ENCODE measurements around the gene MRPS9. TPM values are rescaled to one million over a fixed set of nuclear protein-coding genes. Genes with fewer than 3 reads are reported as not detected.

The MRPS9 gene
- total and polyA plus RNA-seq, 9 of the 15 experiments (the other 6 are each of a cell fraction or from before 2014, with no cell fraction given), result 46.2 to 143 (median 65.6) TPM

GRCh38 chr2:105113616-105114291 lies 75.9 kb downstream of the MRPS9 start:
- Histone ChIP-seq H3K9me3 (replicated peaks; ENCODE audit: control insufficient read depth, insufficient read depth, low read depth, low read length) (no peaks in the 10 kb centered on the region; the same call in 1 of the 2 replicates), H4K20me1 (replicated peaks; ENCODE audit: control insufficient read depth, insufficient read depth, low read length) (no peaks in the 10 kb centered on the region), H3K27me3 (ENCODE audit: control insufficient read depth in 2 of 2, insufficient read depth in 2 of 2, low read length in 2 of 2) (no peaks in the 10 kb centered on the region), H3K27ac (ENCODE audit: extremely low read depth, low read depth, low read length) (no peak overlapping the region), H3K4me2 (ENCODE audit: insufficient read depth, low read length) (0 out of 2 replicates have a peak overlapping the region, but pooled peaks have one; percentile 10), H3K79me2 (ENCODE audit: control insufficient read depth, insufficient read depth, low read length) (no peaks in the 10 kb centered on the region), H2AFZ (ENCODE audit: low read depth, low read length) (peak overlapping the region; percentile 33; the same call in 1 of the 2 replicates), H3K36me3 (ENCODE audit: control insufficient read depth, insufficient read depth, low read length) (no peaks in the 10 kb centered on the region), H3K9ac (ENCODE audit: insufficient read depth in 1 of 2, low read depth in 2 of 2, low read length in 2 of 2) (no peak overlapping the region), H3K4me1 (replicated peaks in 1 of 2; ENCODE audit: control insufficient read depth in 2 of 2, insufficient read depth in 2 of 2, low read length in 2 of 2) (peaks cover 0 to under 1% of the 10 kb centered on the region in 2 experiments; a peak in 1 of 5 replicates), H3K4me3 (no peak overlapping the region), H3K9me1 (ENCODE audit: control insufficient read depth, insufficient read depth, low read length) (no peaks in the 10 kb centered on the region)
- intact Hi-C loops (cut with micrococcal nuclease), result loop anchor here (1.0 to 10.0 kb wide), 4 partner anchors 66 to 411 kb away; no protein-coding TSS in a partner anchor
- 16% methylated on average over 4 of the region's 4 CpGs for WGBS (ENCODE audit: insufficient coverage, low coverage, missing lambda C conversion rate)
- FAIRE-seq, result no peak
- POLR2A ChIA-PET, result interaction anchor here (0.6 kb wide), 1 partner anchor 213 kb away, joined by 3 read pairs; no protein-coding TSS in a partner anchor
- peak; percentile 66 for ATAC-seq
- in situ Hi-C loops (cut with MboI), result loop anchor here (5.0 to 25.0 kb wide), 2 partner anchors 129 to 424 kb away; partner anchors contain the start of gene GPR45
- no TSS peak for BruUV-seq (replicated peaks)
- CTCF ChIA-PET (ENCODE audit: low intra/inter-chr PET ratio), result interaction anchor here (1.1 to 2.5 kb wide), 3 partner anchors 121 to 180 kb away, joined by 5 to 18 read pairs (median 15); no protein-coding TSS in a partner anchor
- peak in 1 of 4 experiments; percentile 19 for DNase-seq (ENCODE audit: extremely low read depth in 1 of 4, low spot score in 3 of 4)
- TF ChIP-seq GTF2F1 (IDR thresholded peaks at IDR 0.05; ENCODE audit: low read depth, low read length) (no peak), ZNF444 (CRISPR knock-in tag; IDR thresholded peaks at IDR 0.05) (no peak), PRMT5 (CRISPR knock-in tag; IDR thresholded peaks at IDR 0.05) (no peak), BCLAF1 (IDR thresholded peaks at IDR 0.05; ENCODE audit: borderline replicate concordance in 1 of 2, control insufficient read depth in 1 of 2, low read depth in 2 of 2, low read length in 1 of 2) (no peak), HMBOX1 (IDR thresholded peaks at IDR 0.05) (peak; percentile 96), KHSRP (IDR thresholded peaks at IDR 0.05) (no peak), NFE2 (IDR thresholded peaks at IDR 0.05; ENCODE audit: low read depth) (no peak), POLR2B (IDR thresholded peaks at IDR 0.05; ENCODE audit: low read depth, partially characterized antibody) (no peak), NFATC3 (IDR thresholded peaks at IDR 0.05) (no peak), PRPF4 (IDR thresholded peaks at IDR 0.05; ENCODE audit: insufficient read depth, low read depth, low read length, poor library complexity, severe bottlenecking) (no peak), POLR3G (IDR thresholded peaks at IDR 0.05; ENCODE audit: extremely low read depth, insufficient read length, insufficient replicate concordance) (no peak), KLF16 (IDR thresholded peaks at IDR 0.05) (peak; percentile 27; the same call in 1 of the 2 replicates)

Data from K562 (cell line).